COLO829 (cell line): ENCODE measurements around the gene DDT.
"Not testable (repeated sequence)": the region's sequence is repeated elsewhere in the genome, so short reads cannot be mapped to it uniquely, and the experiment has no call there.

ENCODE experiments used
- DNase-seq: peaks from one replicate; pipeline ENCODE4 v3.0.0; 2012; ENCODE audit warnings: low spot score

Gene DDT

DNA sequence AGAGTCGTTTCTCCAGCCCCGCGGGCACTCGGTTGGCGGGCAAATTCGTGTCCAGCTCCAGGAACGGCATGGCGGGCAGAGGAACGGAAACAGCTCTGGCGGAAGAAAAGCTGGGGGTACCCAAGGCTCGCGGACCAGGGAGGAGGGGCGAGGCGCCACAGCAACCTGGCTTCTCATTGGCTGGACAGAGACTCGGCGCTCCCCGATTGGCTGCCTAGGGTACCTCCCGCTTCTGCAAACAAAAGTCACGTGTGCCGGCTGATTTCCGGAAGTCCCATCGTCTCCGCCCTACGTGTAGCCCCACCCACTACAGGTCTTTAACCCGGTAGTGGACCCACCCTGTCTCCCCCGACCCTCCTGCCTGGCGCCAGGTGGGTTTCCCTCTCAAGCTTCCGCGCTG is at the start of gene DDT:
Gene DDT (minus strand): TSS at position 97 of the 400 bp plus-strand sequence. CDS start 27 bp downstream, at position 70.
- not testable (repeated sequence) for DNase-seq

DNA sequence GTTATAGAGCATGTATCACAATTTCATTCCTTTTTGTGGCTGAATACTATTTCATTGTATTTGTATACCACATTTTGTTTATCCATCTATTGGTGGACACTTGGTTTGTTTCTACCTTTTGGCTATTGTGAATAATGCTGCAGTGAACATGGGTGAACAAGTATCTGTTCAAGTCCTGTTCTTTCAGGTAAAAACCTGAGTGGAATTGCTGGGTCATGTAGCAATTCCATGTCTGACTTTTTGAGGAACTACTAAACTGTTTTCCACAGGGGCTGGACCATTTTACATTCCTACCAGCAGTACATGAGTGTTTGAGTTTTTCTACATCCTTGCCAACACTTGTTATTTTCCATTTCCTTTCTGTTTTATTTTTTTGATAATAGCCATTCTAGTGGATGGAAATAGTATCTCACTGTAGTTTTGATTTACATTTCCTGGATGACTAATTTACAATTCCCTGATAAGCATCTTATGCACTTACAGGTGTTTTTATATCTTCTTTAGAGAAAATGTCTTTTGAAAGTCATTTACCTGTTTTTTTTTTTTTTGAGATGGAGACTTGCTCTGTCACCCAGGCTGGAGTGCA is 49.1 kb upstream of the DDT start:
- DNase-seq, result no peak

DNA sequence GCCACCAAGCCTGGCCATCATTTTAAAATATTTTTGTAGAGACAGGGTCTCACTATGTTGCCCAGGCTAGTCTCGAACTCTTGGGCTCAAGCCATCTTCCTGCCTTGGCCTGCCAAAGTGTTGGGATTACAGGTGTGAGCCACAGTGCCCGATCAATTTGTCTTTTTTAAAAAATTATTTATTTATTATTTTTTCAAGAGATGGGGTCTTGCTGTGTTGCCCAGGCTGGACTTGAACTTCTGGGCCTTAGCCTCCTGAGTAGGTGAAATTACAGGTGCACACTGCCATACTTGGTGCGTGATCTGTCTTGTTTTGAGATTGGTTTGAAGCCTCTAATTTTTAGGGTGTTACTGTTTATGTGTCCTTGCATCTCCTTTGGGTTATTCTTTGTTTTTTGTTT is 47.1 kb upstream of the DDT start:
- DNase-seq, result no peak

DNA sequence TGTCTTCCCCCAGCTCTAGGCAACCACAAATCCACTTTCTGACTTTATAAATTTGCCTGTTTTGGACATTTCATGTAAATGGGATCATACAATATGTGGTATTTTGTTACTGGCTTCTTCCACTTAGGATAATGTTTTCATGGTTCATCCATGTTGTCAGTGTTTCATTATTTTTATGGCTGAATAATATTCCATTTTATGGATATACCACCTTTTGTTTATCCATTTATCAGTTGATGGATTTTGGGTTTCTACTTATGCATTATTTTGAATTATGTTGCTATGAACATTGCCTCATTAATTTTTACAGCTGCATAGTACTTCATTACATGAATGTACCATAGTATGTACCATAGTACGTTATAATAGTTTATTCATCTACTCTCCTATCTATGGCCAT is 41.9 kb upstream of the DDT start:
- no peak for DNase-seq

DNA sequence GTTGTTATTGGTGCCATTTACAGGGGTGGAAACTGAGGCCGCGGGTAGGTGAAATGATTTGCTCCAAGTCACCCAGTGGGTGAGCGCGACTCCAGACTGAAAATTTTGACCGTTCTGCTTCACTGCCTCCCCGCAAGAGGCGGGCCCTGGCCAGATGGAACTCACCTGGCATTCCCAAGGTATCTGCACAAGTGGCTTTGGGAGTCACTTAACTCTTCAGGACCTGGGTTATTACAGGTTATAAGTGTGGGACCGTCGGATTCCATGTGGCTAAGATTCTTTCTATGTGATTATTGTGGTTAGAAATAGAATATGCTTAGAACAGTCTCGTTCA is 37.5 kb upstream of the DDT start:
- no peak for DNase-seq

DNA sequence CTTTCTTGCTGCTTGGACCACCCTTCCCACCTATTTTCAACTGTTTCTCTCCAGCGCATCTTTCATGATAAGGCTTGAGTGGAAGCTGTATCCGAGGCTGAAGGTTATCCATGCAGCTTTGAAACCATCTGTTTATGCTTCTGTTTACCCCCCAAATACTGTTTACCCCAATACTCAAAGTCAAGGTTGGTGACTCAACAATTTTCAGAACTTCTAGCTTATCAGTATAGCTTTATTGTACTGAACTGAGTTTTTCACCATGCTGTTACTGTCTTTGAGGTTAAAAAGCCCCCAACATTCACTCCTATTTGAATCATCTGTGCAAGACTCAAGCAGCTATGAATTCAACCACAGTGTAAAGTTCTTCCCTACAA is 35.8 kb upstream of the DDT start:
- DNase-seq, result no peak

DNA sequence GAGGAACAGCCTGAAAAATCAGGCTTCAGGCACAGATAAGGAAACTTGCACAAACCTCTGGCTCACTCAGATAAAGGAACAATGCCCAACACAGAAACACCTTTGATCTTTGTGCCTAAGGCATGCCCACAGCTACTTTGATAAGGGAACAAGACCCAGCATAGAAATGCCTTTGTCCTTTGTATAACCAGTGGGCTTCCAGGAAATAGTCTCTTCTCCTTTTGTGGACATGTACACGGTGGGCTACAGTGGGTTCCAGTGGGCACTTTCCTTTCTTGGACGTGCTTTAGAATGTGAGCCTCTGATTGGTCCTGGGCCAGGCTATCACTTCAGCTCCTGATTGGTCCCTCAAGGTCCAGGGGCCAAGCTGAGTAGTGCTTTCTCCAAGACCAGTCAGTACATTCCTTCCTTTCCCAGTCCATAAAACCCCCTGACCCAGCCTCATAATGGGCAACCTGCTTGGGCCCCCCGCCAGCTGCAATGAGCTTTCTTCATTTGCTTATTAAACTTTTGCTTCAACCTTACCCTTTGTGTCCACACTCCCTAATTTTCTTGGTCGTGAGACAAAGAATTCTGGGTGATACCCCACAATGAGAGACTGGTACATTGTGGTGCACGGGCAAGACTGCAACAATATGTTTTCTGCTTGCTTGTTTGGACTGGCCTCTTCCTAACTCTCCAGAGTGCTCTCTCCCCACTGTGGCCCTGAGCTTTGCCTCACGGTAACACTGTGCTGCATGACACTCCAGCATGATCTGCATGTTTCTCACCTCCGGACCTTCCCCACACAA is 35.2 kb upstream of the DDT start:
- no peak for DNase-seq

DNA sequence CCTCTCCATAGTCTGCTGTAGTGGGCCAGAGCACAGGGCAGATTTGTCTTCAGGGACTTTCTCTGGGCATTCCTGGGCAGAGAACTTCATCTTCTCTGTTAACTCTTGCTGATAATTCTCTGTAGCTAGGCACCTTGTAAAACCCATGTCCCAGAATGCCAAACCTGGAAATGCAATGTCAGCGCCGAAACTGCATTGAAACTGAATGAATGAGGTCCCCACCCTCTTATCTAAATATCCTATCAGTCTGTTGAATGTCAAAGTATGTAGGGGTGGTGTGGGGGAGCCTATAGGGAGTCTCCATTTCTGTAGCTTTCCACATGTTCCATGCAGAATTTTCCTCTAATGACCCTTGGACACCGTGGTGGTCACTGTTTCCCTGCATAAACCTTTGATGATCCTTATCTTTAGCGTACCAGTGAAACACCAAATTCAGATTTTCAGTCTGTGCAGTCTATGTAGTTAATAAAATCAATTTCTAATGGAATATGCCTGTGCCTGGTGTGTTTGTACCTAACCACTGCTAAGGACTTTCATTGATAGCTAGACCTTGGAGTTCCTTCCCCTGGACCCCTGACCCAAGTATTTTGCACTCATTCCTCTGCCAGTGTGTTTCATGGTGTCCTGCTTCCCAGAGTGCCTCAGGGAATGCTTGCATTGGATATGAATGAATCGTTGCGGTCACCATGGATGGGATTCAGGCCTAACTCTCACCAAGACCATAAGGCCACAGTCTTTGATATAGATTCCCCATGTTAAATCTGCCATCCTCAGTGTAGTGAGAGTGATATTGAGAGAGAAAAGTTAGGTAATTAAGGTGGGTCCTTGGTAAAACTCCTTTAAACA is 34.4 kb upstream of the DDT start:
- no peak for DNase-seq

DNA sequence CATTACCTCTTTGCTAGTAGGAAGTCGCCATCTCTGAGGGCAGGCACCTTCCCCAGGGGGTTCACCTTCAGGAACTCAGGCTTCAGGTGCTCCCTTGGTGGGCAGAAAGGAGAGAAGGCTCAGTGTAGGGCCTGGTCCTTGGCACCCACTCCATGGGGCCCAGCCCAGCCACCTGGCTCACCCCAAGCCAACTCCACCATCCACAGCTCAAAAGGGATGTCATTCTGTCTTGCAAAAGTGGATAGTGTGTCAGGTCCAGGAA is 33.7 kb upstream of the DDT start:
- DNase-seq, result no peak

DNA sequence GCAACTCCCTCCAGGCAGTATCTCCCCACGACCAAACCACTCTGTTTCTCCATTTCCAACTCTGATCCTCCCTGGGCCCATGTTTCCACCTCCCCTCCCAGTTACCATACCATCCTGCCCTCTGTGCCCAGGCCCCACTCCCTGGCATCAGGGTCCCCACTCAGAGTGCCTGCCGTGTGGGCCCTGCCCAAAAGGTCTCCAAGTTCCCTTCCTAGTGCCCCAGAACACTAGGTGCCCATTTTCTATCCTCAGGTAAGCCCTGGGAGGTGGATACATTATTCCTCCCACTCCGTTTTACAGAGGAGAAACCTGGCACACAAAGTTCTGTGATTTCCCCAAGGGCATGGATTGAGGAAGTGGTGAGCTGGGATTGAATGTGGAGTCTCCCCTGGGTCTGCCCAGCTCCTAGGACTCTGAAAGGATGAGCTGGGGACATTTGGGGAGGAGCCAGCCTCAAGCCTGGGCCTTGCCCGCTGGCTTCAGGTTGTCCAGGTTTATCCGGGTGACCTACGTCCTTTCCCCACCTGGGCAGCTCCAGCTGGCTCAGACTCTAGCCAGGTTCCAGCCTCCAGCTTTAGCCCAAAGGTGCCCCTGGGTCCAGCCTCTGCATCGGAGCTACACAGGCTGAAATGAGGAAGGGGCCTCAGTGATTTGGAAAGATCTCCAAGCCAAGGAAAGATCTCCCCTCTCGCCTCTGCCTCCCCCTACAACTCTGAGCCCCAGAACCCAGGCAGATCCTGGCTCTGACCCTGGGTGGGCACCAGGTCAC is 33.2 kb upstream of the DDT start:
- DNase-seq, result no peak

DNA sequence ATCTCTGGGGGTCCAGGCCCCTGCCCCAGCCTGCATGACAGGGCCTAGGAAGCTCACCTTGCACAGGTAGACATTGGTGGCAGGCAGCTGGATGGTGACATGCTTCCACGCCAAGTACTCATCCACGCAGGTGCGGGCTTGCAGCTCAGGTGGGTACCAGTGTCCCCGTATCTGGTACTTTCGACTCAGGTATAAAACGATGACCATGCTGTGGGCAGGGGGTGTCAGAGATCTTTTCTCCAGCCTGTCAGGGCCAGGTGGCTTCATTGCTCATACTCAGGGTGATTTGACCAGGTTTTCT is 32.6 kb upstream of the DDT start:
- DNase-seq, result no peak

DNA sequence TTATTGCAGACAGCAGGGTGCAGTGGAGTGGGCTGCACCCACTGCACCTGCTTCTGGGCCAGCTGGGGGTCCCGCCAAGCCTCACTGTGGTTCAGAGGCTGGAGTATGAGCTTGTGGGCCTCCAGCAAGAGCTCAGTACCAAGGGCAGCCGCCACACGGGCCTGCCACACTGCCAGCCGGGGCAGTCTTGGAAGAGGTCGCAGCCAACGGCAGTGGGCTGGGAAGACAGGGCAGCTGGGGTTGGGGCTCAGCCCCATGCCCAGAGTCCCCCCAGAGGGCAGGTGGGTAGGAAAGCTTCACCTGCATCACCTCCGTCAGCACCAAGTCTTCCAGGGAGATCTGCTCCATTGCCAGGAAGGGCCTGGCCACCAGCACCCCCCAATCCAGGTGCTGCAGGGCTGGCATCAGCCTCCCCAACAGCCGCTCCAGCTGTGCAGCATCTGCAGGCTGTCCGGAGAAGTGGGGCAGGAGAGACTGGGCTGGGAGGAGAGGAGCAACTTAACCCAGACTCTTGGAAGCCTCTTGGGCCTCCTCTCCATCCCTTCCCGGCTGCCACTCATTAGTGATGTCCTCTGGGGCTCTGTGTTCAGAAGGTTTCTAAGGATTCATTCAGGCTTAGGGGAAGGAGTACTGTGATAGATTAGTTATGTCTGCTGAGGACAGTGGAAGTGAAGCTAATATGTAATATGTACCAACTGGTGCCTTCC is 32.1 kb upstream of the DDT start:
- no peak for DNase-seq

DNA sequence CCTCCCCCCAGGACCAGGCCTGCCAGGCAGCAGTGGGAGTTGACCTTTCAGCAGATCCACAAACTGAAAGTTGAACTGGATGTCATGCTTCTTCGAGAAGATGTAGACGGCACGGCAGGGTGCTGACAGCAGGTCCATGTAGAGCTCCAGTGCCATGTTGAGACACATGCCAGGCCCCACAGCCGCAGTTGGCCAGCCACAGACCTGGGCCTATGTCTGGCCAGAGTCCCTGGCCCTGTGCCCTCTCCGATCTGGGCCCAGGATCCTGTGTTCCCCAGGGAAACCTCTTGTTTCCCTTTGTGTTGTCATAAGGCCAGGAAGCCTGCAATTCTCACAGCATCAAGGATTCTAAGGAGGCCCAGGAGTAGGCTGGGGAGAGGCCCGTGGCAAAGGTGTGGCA is 31.0 kb upstream of the DDT start, which contains the start of gene GSTT4:
Gene GSTT4 (minus strand): TSS at position 253 of the 400 bp plus-strand sequence. CDS start 97 bp downstream, at position 156.
- no peak for DNase-seq

DNA sequence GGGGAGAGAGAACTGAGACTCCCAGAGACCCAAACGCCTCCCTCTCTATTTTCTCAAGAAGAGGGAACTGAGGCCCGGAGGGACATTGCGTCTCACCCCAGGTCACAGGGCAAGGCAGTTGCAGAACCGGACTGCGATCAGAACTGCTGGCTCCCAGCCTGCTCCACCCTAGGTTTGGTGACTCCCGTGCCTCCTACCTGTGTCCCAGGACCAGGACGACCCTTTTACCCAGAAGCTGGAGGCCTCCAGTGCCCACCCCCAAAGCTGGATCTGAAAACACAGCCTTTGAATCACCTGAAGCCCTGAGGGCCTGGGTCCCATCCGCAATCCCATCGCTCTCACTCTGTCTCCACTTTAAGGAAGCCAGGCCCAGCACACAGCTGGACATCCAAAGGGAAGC is 29.6 kb upstream of the DDT start:
- no peak for DNase-seq

DNA sequence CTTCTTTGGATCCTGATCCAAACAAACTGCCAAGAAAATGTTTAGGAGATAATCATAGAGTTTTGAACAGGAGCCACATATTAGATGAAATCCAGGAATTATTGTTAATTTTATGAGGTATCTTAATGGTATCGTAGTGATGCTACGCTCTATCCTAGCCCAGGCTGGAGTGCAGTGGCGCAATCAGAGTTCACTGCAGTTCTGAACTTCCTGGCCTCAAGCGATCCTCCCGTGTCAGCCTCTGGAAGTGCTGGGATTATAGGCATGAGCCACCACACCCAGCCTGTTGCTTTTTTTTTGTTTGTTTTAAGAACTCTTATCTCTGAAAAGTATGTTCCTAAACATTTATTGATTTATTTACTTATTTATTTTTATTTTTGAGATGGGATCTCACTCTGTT is 28.6 kb upstream of the DDT start:
- DNase-seq, result no peak

DNA sequence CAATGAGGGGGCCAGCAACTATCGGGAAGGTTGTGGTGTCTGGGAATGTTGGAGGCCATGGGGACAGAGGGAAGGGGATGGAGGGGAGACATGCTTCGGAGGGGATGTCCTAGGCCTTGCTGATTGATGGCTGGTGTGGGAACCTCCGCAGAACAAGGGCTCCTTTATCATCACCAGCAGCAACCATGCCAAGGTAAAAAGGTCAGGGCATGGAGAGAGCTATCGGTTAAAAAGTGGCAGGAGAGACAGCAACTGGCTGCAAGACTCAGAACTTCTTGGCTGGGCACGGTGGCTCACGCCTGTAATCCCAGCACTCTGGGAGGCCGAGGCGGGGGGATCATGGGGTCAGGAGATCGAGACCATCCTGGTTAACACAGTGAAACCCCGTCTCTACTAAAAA is 28.0 kb upstream of the DDT start:
- DNase-seq, result peak; percentile 92

DNA sequence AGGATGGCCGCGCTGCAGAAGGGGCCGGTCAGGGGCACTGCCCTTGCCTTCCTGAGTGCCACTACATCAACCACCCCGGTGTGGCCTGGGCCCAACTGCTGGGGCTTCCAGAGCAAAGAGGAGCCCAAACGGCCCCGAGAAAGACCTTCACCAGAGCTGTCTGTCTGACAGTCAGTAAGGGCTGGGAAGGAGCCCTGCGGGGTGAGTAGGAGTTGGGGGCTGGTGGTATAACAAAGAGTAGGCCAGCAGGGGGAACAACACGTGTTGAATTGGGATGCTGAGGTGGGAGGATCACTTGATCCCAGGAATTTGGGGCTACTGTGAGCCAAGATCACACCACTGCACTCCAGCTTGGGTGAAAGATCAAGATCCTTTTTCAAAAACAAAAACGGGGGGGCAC is 27.1 kb upstream of the DDT start:
- DNase-seq, result no peak

DNA sequence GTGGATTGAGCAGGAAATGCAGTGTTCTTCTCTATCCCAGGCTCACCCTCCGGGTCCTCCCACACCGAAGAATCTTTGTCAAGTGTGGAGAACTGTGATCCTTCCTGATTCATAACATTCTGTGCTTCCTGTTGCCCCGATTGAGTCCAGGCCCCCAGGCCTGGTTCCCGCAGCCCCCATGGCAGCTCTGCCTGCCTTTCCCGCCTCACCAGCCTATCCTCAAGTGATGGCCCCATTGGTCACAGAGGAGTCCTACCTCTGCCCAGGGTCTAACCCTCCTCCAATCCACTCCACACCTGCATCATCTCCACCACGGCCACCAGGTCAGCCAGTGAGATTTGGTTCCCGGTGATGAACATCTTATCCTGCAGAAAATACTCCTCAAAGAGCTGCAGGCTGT is 25.5 kb upstream of the DDT start:
- not testable (repeated sequence) for DNase-seq

DNA sequence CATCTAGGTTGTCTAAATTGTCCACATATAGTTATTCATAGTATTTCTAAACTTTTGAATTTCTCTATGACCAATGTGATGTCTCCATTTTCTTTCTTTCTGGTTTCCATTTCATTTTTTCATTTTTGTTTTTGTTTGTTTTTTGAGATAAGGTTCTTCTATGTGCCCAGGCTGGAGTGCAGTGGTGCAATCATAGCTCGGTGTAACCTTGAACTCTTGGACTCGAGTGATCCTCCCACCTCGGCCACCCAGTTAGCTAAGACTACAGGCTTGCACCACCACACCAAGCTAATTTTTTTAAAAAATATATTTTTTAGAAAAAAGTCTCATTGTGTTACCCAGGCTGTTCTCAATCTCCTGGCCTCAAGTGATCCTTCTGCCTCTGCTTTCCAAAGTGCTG is 22.9 kb upstream of the DDT start:
- no peak for DNase-seq

DNA sequence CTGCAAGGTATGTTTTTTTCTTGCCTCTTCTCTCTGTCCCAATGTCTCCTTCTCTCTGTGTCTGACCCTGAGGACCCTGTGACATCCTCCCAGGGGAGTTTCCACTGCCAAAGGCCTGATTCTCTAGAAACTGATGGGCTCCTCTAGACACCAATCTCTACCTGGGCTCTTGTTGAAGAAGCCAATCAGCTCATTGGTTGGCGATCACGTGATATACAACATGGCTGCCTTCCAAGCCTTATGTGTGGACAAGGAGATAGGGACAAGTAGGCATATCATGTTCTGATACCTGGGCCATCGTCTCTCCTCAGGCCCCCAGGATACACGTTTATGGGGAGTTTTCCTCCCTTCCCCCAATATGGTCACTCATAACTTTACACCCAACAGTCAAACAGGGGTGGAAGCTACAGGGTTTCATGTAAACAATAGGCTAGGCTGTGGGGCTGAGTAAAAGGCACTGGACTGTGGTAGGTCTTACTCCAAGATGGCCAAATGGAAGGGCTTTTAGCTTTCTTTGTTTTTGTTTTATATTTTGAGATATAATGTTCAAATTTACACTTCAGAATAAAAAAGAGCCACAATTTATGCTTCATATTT is 19.4 kb upstream of the DDT start:
- DNase-seq, result not testable (repeated sequence)

DNA sequence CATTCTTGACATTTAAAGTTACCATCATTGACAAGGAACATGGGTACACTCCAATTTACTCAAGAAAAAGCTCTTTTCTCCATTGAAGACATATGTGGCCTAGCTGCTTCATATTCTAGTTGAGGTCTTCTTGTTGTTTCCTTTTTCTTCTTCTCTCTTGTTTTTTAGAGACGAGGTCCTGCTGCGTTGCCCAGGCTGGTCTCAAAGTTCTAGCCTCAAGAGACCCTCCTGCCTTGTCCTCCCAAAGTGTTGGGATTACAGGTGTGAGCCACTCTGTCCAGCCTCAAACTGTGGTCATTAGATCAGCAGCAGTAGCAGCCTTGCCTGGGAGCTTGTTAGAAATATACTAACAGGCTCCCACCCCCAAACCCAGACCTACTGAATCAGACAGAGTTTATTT is 18.8 kb upstream of the DDT start:
- not testable (repeated sequence) for DNase-seq
